ENCODE data around the gene MDFI. TPM values are rescaled to one million over a fixed set of nuclear protein-coding genes. Genes with fewer than 3 reads are reported as not detected.

MDFI gene
- polyA plus RNA-seq, 1 donor from 2014 or later: 42.5 TPM

- Histone ChIP-seq H4K20me1 (ENCODE audit: insufficient read depth) (no peaks in the 10 kb centered on the region), H3K9me2 (ENCODE audit: insufficient read depth, low read length) (no peaks in the 10 kb centered on the region), H3F3A (ENCODE audit: insufficient read depth, low read length, poor library complexity, severe bottlenecking) (no peaks in the 10 kb centered on the region), H3K4me2 (ENCODE audit: low read length) (no peak overlapping the region), H3K27ac (ENCODE audit: low read length) (no peak overlapping the region), H3K36me3 (ENCODE audit: insufficient read depth, low read length) (no peaks in the 10 kb centered on the region), H3K79me2 (replicated peaks; ENCODE audit: insufficient read depth, low read length) (no peaks in the 10 kb centered on the region), H2AFZ (ENCODE audit: low read depth, low read length) (no peak overlapping the region), H3K9ac (ENCODE audit: low read length) (no peak overlapping the region), H3K9me3 (ENCODE audit: low read length) (no peaks in the 10 kb centered on the region), H3K4me3 (ENCODE audit: low read length) (no peak overlapping the region), H3K27me3 (ENCODE audit: insufficient read depth, low read depth, low read length) (no peaks in the 10 kb centered on the region)
- TF ChIP-seq EP300 (conservative IDR thresholded peaks at IDR 0.05; ENCODE audit: poor library complexity, severe bottlenecking): no peak
- TF ChIP-seq SMC3 (conservative IDR thresholded peaks at IDR 0.05; ENCODE audit: poor library complexity): no peak
- TF ChIP-seq, protein P1, sequence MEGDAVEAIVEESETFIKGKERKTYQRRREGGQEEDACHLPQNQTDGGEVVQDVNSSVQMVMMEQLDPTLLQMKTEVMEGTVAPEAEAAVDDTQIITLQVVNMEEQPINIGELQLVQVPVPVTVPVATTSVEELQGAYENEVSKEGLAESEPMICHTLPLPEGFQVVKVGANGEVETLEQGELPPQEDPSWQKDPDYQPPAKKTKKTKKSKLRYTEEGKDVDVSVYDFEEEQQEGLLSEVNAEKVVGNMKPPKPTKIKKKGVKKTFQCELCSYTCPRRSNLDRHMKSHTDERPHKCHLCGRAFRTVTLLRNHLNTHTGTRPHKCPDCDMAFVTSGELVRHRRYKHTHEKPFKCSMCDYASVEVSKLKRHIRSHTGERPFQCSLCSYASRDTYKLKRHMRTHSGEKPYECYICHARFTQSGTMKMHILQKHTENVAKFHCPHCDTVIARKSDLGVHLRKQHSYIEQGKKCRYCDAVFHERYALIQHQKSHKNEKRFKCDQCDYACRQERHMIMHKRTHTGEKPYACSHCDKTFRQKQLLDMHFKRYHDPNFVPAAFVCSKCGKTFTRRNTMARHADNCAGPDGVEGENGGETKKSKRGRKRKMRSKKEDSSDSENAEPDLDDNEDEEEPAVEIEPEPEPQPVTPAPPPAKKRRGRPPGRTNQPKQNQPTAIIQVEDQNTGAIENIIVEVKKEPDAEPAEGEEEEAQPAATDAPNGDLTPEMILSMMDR (IDR thresholded peaks at IDR 0.05; ENCODE audit: poor library complexity, severe bottlenecking): no peak
- TF ChIP-seq MXI1 (conservative IDR thresholded peaks at IDR 0.05; ENCODE audit: poor library complexity, severe bottlenecking): no peak
- TF ChIP-seq EZH2 (IDR thresholded peaks at IDR 0.05; ENCODE audit: borderline replicate concordance, insufficient read depth, low read length, poor library complexity, severe bottlenecking): no peak
- TF ChIP-seq REST (IDR thresholded peaks at IDR 0.05; ENCODE audit: borderline replicate concordance): no peak
- TF ChIP-seq POLR2AphosphoS5 (IDR thresholded peaks at IDR 0.05): no peak
- TF ChIP-seq TAF1 (IDR thresholded peaks at IDR 0.05; ENCODE audit: low read depth): no peak
These were observed 47.5 kb downstream of the MDFI start for GRCh38 chr6:41685641-41686380.

DNA sequence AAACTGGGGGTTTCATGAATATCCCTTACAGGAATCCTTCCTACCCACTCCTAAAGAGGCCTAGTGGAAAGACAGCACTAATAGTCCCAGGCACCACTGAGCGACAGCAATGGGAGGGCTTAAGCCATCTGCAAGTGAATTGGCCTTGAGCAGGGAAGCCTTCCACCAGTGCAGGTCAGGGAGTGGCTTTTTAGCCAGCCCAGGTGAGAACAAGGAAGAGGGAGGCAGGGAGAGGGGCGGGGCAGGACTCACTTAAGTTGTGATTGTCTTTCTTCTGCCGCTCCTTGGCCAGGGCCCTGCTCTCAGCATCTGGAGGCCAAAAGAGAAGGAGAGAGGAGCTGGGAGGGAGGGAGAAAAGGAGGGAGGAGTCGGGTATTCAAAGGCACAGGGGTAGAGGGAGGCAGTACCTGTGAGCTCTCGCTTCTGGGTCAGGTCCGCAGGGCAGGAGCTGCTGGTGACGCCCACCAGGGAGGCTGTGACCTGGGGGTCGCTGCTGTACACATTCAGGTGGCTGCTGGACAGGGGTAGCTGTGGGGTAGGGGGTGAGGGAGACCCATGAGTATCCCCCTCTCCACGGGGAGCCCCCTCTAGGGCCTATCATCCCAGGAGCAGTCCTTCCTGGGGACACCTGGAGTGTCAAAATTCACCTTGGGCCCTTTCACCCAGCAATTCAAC is 49.4 kb downstream of the MDFI start:
- Histone ChIP-seq H3K4me2 (ENCODE audit: low read length) (no peak overlapping the region), H3K9me3 (ENCODE audit: low read length) (no peaks in the 10 kb centered on the region), H3K79me2 (replicated peaks; ENCODE audit: insufficient read depth, low read length) (no peaks in the 10 kb centered on the region), H2AFZ (ENCODE audit: low read depth, low read length) (no peak overlapping the region), H3K9me2 (ENCODE audit: insufficient read depth, low read length) (no peaks in the 10 kb centered on the region), H3K27ac (ENCODE audit: low read length) (no peak overlapping the region), H4K20me1 (ENCODE audit: insufficient read depth) (no peaks in the 10 kb centered on the region), H3F3A (ENCODE audit: insufficient read depth, low read length, poor library complexity, severe bottlenecking) (no peaks in the 10 kb centered on the region), H3K9ac (ENCODE audit: low read length) (no peak overlapping the region), H3K27me3 (ENCODE audit: insufficient read depth, low read depth, low read length) (no peaks in the 10 kb centered on the region), H3K36me3 (ENCODE audit: insufficient read depth, low read length) (no peaks in the 10 kb centered on the region), H3K4me3 (ENCODE audit: low read length) (no peak overlapping the region)
- TF ChIP-seq POLR2AphosphoS5 (IDR thresholded peaks at IDR 0.05) (no peak), RAD21 (conservative IDR thresholded peaks at IDR 0.05) (no peak), SMC3 (conservative IDR thresholded peaks at IDR 0.05; ENCODE audit: poor library complexity) (no peak), REST (IDR thresholded peaks at IDR 0.05; ENCODE audit: borderline replicate concordance) (no peak), EZH2 (IDR thresholded peaks at IDR 0.05; ENCODE audit: borderline replicate concordance, insufficient read depth, low read length, poor library complexity, severe bottlenecking) (no peak), EP300 (conservative IDR thresholded peaks at IDR 0.05; ENCODE audit: poor library complexity, severe bottlenecking) (no peak), MXI1 (conservative IDR thresholded peaks at IDR 0.05; ENCODE audit: poor library complexity, severe bottlenecking) (no peak), TAF1 (IDR thresholded peaks at IDR 0.05; ENCODE audit: low read depth) (no peak)
- TF ChIP-seq, protein P1 (IDR thresholded peaks at IDR 0.05; ENCODE audit: poor library complexity, severe bottlenecking): no peak

Measured in neural cell (in vitro differentiated cells).